Measurements from ENCODE around the gene TUBB3. TPM values are rescaled to one million over a fixed set of nuclear protein-coding genes. Genes with fewer than 3 reads are reported as not detected.

The TUBB3 gene
- total and polyA plus RNA-seq, 2 of the 4 experiments (the other 2 are of a cell fraction) = 311 to 410 TPM

- H3K9ac ChIP-seq (ENCODE audit: low read depth, low read length) = no peak overlapping the region
- 0 out of 2 replicates have a peak, but pooled peaks cover 3% of the 10 kb centered on the region for H3K9me1 ChIP-seq (ENCODE audit: insufficient read depth, low read length)
- no peak overlapping the region for H4K8ac ChIP-seq (ENCODE audit: low read depth in 2 of 2, low read length in 2 of 2)
- H3K4ac ChIP-seq (ENCODE audit: low read depth, low read length) = no peak overlapping the region
- H3K4me1 ChIP-seq (ENCODE audit: control insufficient read depth, insufficient read depth, low read length) = no peaks in the 10 kb centered on the region
- H2BK5ac ChIP-seq (ENCODE audit: low read depth, low read length, poor library complexity, severe bottlenecking) = no peak overlapping the region
- H3K4me3 ChIP-seq (ENCODE audit: insufficient read depth, low read depth, low read length) = no peak overlapping the region
- H4K5ac ChIP-seq (ENCODE audit: low read depth, low read length) = no peak overlapping the region
- peaks cover 6 to 18% of the 10 kb centered on the region in 2 experiments; a peak in 3 of 4 replicates for H3K79me1 ChIP-seq (ENCODE audit: low read depth in 1 of 2, low read length in 2 of 2)
- intact Hi-C loops (cut with micrococcal nuclease) (no loop called here), dilution Hi-C loops (cut with HindIII; ENCODE audit: low sequenced_read_pairs, unreplicated experiment) (no loop called here), in situ Hi-C loops (cut with MboI; ENCODE audit: low sequenced_read_pairs) (no loop called here)
- no peak overlapping the region for H3K27ac ChIP-seq (ENCODE audit: insufficient read depth, low read length)
- no peak overlapping the region for H3K14ac ChIP-seq (replicated peaks; ENCODE audit: low read depth, low read length)
- DNase-seq (no peak), ATAC-seq (ENCODE audit: low read depth) (no peak)
- no peak overlapping the region for H3K56ac ChIP-seq (ENCODE audit: extremely low read depth, insufficient read depth, low read length)
- no peak overlapping the region for H3K4me2 ChIP-seq (ENCODE audit: low read depth, low read length)
- H4K91ac ChIP-seq (ENCODE audit: insufficient read depth, low read depth, low read length) = no peak overlapping the region
- no TSS peak for BruUV-seq (replicated peaks)
- H2BK20ac ChIP-seq (ENCODE audit: low read depth, low read length) = no peak overlapping the region
- no peaks in the 10 kb centered on the region for H3K9me3 ChIP-seq (ENCODE audit: control insufficient read depth, insufficient read depth, low read length)
- WGBS, 2 experiments (ENCODE audit: extremely low coverage in 2 of 2, insufficient read length in 1 of 2) = 95% methylated on average over 10 of the region's 30 CpGs; no CpG with 5 or more reads in 1 of the 2 experiments
- POLR2A ChIA-PET (ENCODE audit: unreplicated experiment) = no interaction called here
- no peak overlapping the region for H3K18ac ChIP-seq (ENCODE audit: low read depth, low read length)
- H2AK9ac ChIP-seq (replicated peaks; ENCODE audit: low read depth, low read length, poor library complexity) = no peak overlapping the region
- H2AFZ ChIP-seq (replicated peaks; ENCODE audit: low read length, poor library complexity) = no peak overlapping the region
- peaks cover 26% of the 10 kb centered on the region; the same call in 1 of the 2 replicates for H3K36me3 ChIP-seq (ENCODE audit: control insufficient read depth, insufficient read depth, low read length)
- no peaks in the 10 kb centered on the region for H3K27me3 ChIP-seq (ENCODE audit: control insufficient read depth, insufficient read depth, low read length)
- no peak overlapping the region for H3K23ac ChIP-seq (ENCODE audit: low read depth, low read length)
- no peak overlapping the region for H2BK120ac ChIP-seq (ENCODE audit: low read depth, low read length)
- no peak overlapping the region for H2BK15ac ChIP-seq (ENCODE audit: low read depth, low read length)
- no peak overlapping the region for H2AK5ac ChIP-seq (ENCODE audit: low read depth, low read length)
- no peak for TF ChIP-seq RCOR1 (IDR thresholded peaks at IDR 0.05; ENCODE audit: insufficient replicate concordance, low read length)
- TF ChIP-seq MAFK (IDR thresholded peaks at IDR 0.05; ENCODE audit: low read depth, low read length) = no peak
- TF ChIP-seq BHLHE40 (IDR thresholded peaks at IDR 0.05; ENCODE audit: low read depth, low read length) = no peak
- TF ChIP-seq MXI1 (IDR thresholded peaks at IDR 0.05; ENCODE audit: borderline replicate concordance, low read depth, low read length) = no peak
- no peak for TF ChIP-seq USF2 (IDR thresholded peaks at IDR 0.05; ENCODE audit: low read depth, low read length)
- TF ChIP-seq CHD1 (IDR thresholded peaks at IDR 0.05; ENCODE audit: low read depth, low read length) = no peak
- TF ChIP-seq POLR2A (IDR thresholded peaks at IDR 0.05; ENCODE audit: low read depth, low read length) = no peak
- TF ChIP-seq NFE2L2 (IDR thresholded peaks at IDR 0.05; ENCODE audit: low read depth, low read length) = no peak
- H4K20me1 ChIP-seq (ENCODE audit: insufficient read depth, low read length) = no peaks in the 10 kb centered on the region; the same call in 1 of the 2 replicates
- CTCF ChIA-PET = no interaction called here
Measured at GRCh38 chr16:89965447-89966225, 42.5 kb downstream of the TUBB3 start.

Data from IMR-90 (cell line).